ENCODE data around the gene TPH2.

The TPH2 gene

DNA sequence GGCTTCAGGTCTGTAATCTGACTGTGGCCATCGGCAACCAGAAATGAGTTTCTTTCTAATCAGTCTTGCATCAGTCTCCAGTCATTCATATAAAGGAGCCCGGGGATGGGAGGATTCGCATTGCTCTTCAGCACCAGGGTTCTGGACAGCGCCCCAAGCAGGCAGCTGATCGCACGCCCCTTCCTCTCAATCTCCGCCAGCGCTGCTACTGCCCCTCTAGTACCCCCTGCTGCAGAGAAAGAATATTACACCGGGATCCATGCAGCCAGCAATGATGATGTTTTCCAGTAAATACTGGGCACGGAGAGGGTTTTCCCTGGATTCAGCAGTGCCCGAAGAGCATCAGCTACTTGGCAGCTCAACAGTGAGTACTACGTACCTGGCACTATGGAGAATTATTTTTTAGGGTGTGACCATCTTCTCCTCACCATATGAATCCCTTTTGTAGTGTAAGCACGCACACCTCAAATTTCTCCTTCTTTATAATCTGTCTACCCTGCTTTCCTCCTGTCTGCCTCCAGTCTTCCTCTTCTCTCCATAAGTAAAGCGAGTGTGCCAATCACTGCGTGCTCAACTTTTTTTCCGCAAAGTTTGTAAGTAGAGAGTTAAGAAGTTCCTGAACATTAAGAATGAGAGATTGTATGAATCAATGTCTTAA lies at the start of gene TPH2:
TSS of gene TPH2 (plus strand) at position 118 of the 658 bp plus-strand sequence. CDS start at position 260, 142 bp downstream.
- H3K4me1 ChIP-seq: no peaks in the 10 kb centered on the region
- H3K79me2 ChIP-seq: no peaks in the 10 kb centered on the region
- H3K4me3 ChIP-seq (ENCODE audit: low read depth, low read length): no peak within 1 kb of the TSS
- TF ChIP-seq, protein P1, sequence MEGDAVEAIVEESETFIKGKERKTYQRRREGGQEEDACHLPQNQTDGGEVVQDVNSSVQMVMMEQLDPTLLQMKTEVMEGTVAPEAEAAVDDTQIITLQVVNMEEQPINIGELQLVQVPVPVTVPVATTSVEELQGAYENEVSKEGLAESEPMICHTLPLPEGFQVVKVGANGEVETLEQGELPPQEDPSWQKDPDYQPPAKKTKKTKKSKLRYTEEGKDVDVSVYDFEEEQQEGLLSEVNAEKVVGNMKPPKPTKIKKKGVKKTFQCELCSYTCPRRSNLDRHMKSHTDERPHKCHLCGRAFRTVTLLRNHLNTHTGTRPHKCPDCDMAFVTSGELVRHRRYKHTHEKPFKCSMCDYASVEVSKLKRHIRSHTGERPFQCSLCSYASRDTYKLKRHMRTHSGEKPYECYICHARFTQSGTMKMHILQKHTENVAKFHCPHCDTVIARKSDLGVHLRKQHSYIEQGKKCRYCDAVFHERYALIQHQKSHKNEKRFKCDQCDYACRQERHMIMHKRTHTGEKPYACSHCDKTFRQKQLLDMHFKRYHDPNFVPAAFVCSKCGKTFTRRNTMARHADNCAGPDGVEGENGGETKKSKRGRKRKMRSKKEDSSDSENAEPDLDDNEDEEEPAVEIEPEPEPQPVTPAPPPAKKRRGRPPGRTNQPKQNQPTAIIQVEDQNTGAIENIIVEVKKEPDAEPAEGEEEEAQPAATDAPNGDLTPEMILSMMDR (IDR thresholded peaks at IDR 0.05): peak; percentile 35
- H3K4me2 ChIP-seq (ENCODE audit: low read length): no peak within 1 kb of the TSS
- no peak within 1 kb of the TSS for H3K9ac ChIP-seq
- H2AFZ ChIP-seq: peak within 1 kb of the TSS; percentile 30
- no peak within 1 kb of the TSS for H3K27ac ChIP-seq
- no peaks in the 10 kb centered on the region for H3K27me3 ChIP-seq (ENCODE audit: control insufficient read depth, insufficient read depth, low read length)
- H3K9me3 ChIP-seq (ENCODE audit: control insufficient read depth, low read length): no peaks in the 10 kb centered on the region
- no peaks in the 10 kb centered on the region for H3K36me3 ChIP-seq (ENCODE audit: control insufficient read depth, insufficient read depth, low read length)

DNA sequence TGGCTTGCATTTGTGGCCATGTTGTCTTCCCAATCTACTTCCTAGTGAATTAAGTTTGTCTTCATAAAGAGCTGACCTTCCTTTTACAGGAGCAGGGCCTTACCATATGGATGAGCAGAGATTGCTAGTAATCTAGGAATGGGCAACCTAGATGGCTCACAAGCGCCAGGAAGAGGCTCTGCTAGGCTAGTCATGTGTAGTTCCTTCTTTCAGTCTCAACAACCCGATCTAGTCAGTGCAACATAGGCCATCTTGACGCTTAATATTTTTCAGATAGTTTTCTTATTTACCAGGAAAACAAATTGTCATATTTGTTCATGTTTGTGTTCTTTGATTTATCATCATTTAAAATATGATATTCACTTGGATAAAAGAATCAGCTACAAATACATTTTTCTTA lies 48.2 kb upstream of the TPH2 start:
- peaks cover 8% of the 10 kb centered on the region for H3K79me2 ChIP-seq
- H3K4me1 ChIP-seq: no peaks in the 10 kb centered on the region
- H3K4me2 ChIP-seq (ENCODE audit: low read length): no peak overlapping the region
- no peak overlapping the region for H3K4me3 ChIP-seq (ENCODE audit: low read depth, low read length)
- no peak overlapping the region for H3K27ac ChIP-seq
- TF ChIP-seq, protein P1 (IDR thresholded peaks at IDR 0.05): no peak
- no peaks in the 10 kb centered on the region for H3K36me3 ChIP-seq (ENCODE audit: control insufficient read depth, insufficient read depth, low read length)
- no peak overlapping the region for H2AFZ ChIP-seq
- H3K27me3 ChIP-seq (ENCODE audit: control insufficient read depth, insufficient read depth, low read length): no peaks in the 10 kb centered on the region
- no peaks in the 10 kb centered on the region for H3K9me3 ChIP-seq (ENCODE audit: control insufficient read depth, low read length)
- H3K9ac ChIP-seq: no peak overlapping the region

DNA sequence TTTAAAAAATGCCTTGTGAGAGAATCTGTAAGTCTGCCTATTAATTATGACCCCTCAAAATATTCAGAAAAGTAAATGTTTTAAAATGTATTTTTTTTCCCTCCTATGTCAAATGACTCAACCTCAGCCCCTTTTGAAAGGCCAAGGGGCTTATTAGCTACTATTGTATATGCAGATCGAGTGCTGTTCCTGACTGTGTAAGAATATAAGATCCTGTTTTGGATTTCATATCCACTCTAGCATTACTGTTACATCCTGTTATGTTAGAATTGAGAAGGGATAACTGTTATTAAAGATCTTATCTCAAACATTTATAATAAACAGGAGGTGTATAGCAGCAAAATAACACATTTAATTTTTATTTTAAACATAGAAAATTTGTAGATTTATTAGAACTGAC lies 46.6 kb upstream of the TPH2 start:
- Histone ChIP-seq H3K4me3 (ENCODE audit: low read depth, low read length) (no peak overlapping the region), H3K36me3 (ENCODE audit: control insufficient read depth, insufficient read depth, low read length) (peaks cover under 1% of the 10 kb centered on the region), H3K27ac (no peak overlapping the region), H3K79me2 (peaks cover 5% of the 10 kb centered on the region), H3K9ac (no peak overlapping the region), H3K4me2 (ENCODE audit: low read length) (no peak overlapping the region), H2AFZ (no peak overlapping the region), H3K4me1 (no peaks in the 10 kb centered on the region), H3K27me3 (ENCODE audit: control insufficient read depth, insufficient read depth, low read length) (no peaks in the 10 kb centered on the region), H3K9me3 (ENCODE audit: control insufficient read depth, low read length) (no peaks in the 10 kb centered on the region)
- TF ChIP-seq, protein P1 (IDR thresholded peaks at IDR 0.05): no peak

DNA sequence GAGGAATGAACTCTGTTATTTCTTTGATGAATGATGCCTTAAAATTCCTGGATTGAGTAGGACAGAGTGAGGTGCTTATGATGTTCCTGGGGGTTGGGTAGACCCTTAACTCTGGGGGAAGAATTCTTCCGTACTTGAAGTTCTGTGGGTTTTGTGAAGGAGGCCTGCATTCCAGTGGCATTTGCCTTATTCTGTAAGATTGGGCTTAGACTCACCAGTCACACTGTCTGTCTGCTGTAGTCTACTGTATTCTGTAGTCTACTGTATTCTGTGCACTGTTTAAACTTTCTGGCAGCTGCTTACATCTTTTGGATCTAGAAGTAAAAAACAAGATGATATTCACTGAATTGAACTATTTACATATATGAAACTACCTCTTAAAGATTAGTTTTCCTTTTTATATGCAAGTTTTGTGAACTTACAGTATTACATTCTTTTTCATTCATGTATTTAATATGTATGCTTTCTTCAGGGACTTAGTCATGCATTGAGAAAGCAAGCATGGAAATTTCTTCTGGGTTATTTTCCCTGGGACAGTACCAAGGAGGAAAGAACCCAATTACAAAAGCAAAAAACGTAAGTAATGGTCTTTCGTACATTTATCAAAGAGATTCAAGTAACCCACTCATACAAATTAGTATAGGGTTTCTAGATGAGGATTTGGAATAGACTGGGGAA lies 42.3 kb upstream of the TPH2 start:
- TF ChIP-seq, protein P1 (IDR thresholded peaks at IDR 0.05): no peak
- Histone ChIP-seq H3K9me3 (ENCODE audit: control insufficient read depth, low read length) (no peaks in the 10 kb centered on the region), H3K4me2 (ENCODE audit: low read length) (no peak overlapping the region), H3K4me1 (no peaks in the 10 kb centered on the region), H3K36me3 (ENCODE audit: control insufficient read depth, insufficient read depth, low read length) (peaks cover 4% of the 10 kb centered on the region), H3K4me3 (ENCODE audit: low read depth, low read length) (no peak overlapping the region), H2AFZ (no peak overlapping the region), H3K27me3 (ENCODE audit: control insufficient read depth, insufficient read depth, low read length) (no peaks in the 10 kb centered on the region), H3K9ac (no peak overlapping the region), H3K79me2 (no peaks in the 10 kb centered on the region), H3K27ac (no peak overlapping the region)

All from parathyroid adenoma (tissue), 2 donors.